C4-2B (cell line): ENCODE data around the gene SYNDIG1.

ENCODE experiments used
- H3K27ac ChIP-seq: fragments of 450-650 bp; 2 replicates; pipeline ENCODE4 v1.5.1; 2017
- CTCF ChIP-seq: fragments of 450-650 bp; conservative IDR thresholded peaks from 2 replicates; pipeline ENCODE4 v1.5.1; 2017; ENCODE audit warnings: mild to moderate bottlenecking
- ZFX ChIP-seq: fragments of 450-650 bp; IDR thresholded peaks from 2 replicates; pipeline ENCODE4 v1.6.1; 2017

The SYNDIG1 gene

GRCh38 chr20:24469116-24469893, at the start of gene SYNDIG1:
Gene SYNDIG1, plus strand, starts transcription at chr20:24469629. Its CDS starts 73,469 bp downstream, at chr20:24543098.
- no peak within 1 kb of the TSS for H3K27ac ChIP-seq
- TF ChIP-seq CTCF = no peak

- no peak overlapping the region for H3K27ac ChIP-seq
- TF ChIP-seq ZFX (no peak), CTCF (no peak)
Measured at GRCh38 chr20:24419786-24420185, 49.6 kb upstream of the SYNDIG1 start.

- no peak overlapping the region for H3K27ac ChIP-seq
- TF ChIP-seq ZFX = no peak
- TF ChIP-seq CTCF = no peak
Measured at GRCh38 chr20:24420567-24420966, 48.9 kb upstream of the SYNDIG1 start.

- TF ChIP-seq CTCF (no peak), ZFX (no peak)
Measured at GRCh38 chr20:24421071-24421470, 48.4 kb upstream of the SYNDIG1 start.

GRCh38 chr20:24422091-24422760, 47.2 kb upstream of the SYNDIG1 start:
- no peak for TF ChIP-seq ZFX
- TF ChIP-seq CTCF = no peak
- no peak overlapping the region for H3K27ac ChIP-seq

More at GRCh38 chr20:24421071-24421470, 48.4 kb upstream of the SYNDIG1 start:
- no peak overlapping the region for H3K27ac ChIP-seq

GRCh38 chr20:24423390-24424313, 45.8 kb upstream of the SYNDIG1 start:
- no peak overlapping the region for H3K27ac ChIP-seq
- TF ChIP-seq CTCF = no peak
